ENCODE measurements around the gene NEUROD1.
A peak's percentile ranks its signal among the peaks of the same experiment; 100 is the strongest.
"Not testable (repeated sequence)": the region's sequence is repeated elsewhere in the genome, so short reads cannot be mapped to it uniquely, and the experiment has no call there.

The NEUROD1 gene

DNA sequence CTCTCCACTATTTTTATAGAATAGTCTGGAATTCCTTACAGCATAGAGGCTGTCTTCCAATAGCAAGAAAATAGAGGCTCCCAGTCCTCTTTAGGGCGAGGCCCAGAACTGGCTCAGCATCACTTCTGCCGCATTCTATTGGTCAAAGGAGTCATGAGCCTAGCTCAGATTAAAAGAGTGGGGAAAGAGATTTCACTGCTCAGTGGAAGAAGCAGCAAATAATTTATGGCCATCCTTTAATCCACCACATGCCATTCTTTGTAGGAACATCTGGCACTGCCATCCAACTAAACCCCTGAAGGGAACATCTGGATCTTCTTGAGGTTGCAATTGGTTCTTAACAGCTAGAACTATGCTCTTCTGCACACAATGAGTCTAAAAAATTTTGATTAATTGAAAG is 43.4 kb upstream of the NEUROD1 start:
- Histone ChIP-seq H3K4me2 (ENCODE audit: insufficient read depth, low read length) (no peak overlapping the region), H3K9me3 (ENCODE audit: insufficient read depth, low read length, severe bottlenecking) (no peaks in the 10 kb centered on the region), H3K79me2 (ENCODE audit: insufficient read depth, low read length) (no peaks in the 10 kb centered on the region), H3K27me3 (ENCODE audit: insufficient read depth, low read length, poor library complexity) (no peaks in the 10 kb centered on the region), H3K27ac (ENCODE audit: low read length) (no peak overlapping the region), H3K9ac (ENCODE audit: low read depth, low read length) (no peak overlapping the region), H3K36me3 (ENCODE audit: insufficient read depth, low read length) (no peaks in the 10 kb centered on the region), H4K20me1 (ENCODE audit: insufficient read depth, low read length) (no peaks in the 10 kb centered on the region), H3K4me1 (ENCODE audit: insufficient read depth, low read length) (no peaks in the 10 kb centered on the region), H3K4me3 (ENCODE audit: low read depth in 1 of 2, low read length in 2 of 2) (no peak overlapping the region), H2AFZ (ENCODE audit: low read depth, low read length) (no peak overlapping the region)
- DNase-seq (no peak), ATAC-seq (ENCODE audit: insufficient read depth, low read depth) (no peak)
- no peak for TF ChIP-seq EZH2 (IDR thresholded peaks at IDR 0.05; ENCODE audit: borderline replicate concordance, low read depth, low read length, severe bottlenecking)
- TF ChIP-seq, protein P1, sequence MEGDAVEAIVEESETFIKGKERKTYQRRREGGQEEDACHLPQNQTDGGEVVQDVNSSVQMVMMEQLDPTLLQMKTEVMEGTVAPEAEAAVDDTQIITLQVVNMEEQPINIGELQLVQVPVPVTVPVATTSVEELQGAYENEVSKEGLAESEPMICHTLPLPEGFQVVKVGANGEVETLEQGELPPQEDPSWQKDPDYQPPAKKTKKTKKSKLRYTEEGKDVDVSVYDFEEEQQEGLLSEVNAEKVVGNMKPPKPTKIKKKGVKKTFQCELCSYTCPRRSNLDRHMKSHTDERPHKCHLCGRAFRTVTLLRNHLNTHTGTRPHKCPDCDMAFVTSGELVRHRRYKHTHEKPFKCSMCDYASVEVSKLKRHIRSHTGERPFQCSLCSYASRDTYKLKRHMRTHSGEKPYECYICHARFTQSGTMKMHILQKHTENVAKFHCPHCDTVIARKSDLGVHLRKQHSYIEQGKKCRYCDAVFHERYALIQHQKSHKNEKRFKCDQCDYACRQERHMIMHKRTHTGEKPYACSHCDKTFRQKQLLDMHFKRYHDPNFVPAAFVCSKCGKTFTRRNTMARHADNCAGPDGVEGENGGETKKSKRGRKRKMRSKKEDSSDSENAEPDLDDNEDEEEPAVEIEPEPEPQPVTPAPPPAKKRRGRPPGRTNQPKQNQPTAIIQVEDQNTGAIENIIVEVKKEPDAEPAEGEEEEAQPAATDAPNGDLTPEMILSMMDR (IDR thresholded peaks at IDR 0.05; ENCODE audit: borderline replicate concordance, extremely low read depth, low read length, poor library complexity, severe bottlenecking), result no peak

DNA sequence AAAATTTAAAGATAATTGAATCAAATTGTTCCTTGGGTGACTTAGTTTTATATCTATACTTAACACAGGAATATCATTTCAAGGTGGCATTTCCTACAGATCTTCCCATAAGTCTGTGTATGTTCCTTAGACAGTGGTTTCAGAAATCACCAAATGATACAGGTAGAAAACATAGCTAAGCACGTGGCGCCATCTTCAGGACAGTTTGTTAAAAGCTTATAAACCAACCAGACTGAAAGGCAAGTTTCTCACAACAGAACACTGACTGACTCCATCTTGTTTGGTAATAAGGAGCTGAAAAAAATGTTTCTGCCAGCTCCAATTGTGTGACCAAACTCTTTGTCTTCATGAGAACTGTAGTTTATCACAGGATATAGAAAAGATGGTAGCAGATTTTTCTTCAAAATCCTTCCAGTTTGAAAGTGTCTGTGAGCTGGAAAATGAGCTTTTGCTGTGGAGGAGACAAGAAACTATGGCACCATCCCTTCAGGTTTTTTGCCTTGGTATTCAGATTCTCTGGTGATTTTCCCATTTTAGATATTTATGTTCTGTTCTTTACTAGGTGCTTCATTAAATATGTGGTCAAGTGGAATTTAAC is 34.8 kb upstream of the NEUROD1 start:
- DNase-seq (peak; percentile 77), ATAC-seq (ENCODE audit: insufficient read depth, low read depth) (peak; percentile 95)
- H3K27ac ChIP-seq (ENCODE audit: low read length), result no peak overlapping the region
- H3K4me2 ChIP-seq (ENCODE audit: insufficient read depth, low read length), result no peak overlapping the region
- H2AFZ ChIP-seq (ENCODE audit: low read depth, low read length), result peak overlapping the region; percentile 54
- H3K9ac ChIP-seq (ENCODE audit: low read depth, low read length), result no peak overlapping the region
- 0 out of 2 replicates have a peak, but pooled peaks cover 3% of the 10 kb centered on the region for H3K4me1 ChIP-seq (ENCODE audit: insufficient read depth, low read length)
- H3K4me3 ChIP-seq (ENCODE audit: low read depth in 1 of 2, low read length in 2 of 2), result no peak overlapping the region
- no peaks in the 10 kb centered on the region for H4K20me1 ChIP-seq (ENCODE audit: insufficient read depth, low read length)
- no peaks in the 10 kb centered on the region for H3K9me3 ChIP-seq (ENCODE audit: insufficient read depth, low read length, severe bottlenecking)
- TF ChIP-seq EZH2 (IDR thresholded peaks at IDR 0.05; ENCODE audit: borderline replicate concordance, low read depth, low read length, severe bottlenecking), result no peak
- TF ChIP-seq, protein P1 (IDR thresholded peaks at IDR 0.05; ENCODE audit: borderline replicate concordance, extremely low read depth, low read length, poor library complexity, severe bottlenecking), result peak; percentile 90
- H3K36me3 ChIP-seq (ENCODE audit: insufficient read depth, low read length), result no peaks in the 10 kb centered on the region
- no peaks in the 10 kb centered on the region for H3K79me2 ChIP-seq (ENCODE audit: insufficient read depth, low read length)
- no peaks in the 10 kb centered on the region for H3K27me3 ChIP-seq (ENCODE audit: insufficient read depth, low read length, poor library complexity)

DNA sequence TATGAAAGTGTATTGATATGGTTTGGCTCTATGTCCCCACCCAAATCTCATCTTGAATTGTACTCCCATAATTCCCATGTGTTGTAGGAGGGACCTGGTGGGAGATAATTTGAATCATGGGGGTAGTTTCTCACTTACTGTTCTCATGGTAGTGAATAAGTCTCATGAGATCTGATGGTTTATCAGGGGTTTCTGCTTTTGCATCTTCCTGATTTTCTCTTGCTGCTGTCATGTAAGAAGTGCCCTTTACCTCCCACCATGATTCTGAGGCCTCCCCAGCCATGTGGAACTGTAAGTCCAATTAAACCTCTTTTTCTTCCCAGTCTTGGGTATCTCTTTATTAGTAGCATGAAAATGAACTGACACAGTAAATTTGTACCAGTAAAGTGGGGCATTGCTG is 30.7 kb upstream of the NEUROD1 start:
- not testable (repeated sequence) for H4K20me1 ChIP-seq (ENCODE audit: insufficient read depth, low read length); H3K27me3 ChIP-seq (ENCODE audit: insufficient read depth, low read length, poor library complexity); H3K4me2 ChIP-seq (ENCODE audit: insufficient read depth, low read length); H3K4me3 ChIP-seq (ENCODE audit: low read depth in 1 of 2, low read length in 2 of 2); H3K79me2 ChIP-seq (ENCODE audit: insufficient read depth, low read length); H3K36me3 ChIP-seq (ENCODE audit: insufficient read depth, low read length); H3K4me1 ChIP-seq (ENCODE audit: insufficient read depth, low read length); H3K27ac ChIP-seq (ENCODE audit: low read length); DNase-seq; H3K9ac ChIP-seq (ENCODE audit: low read depth, low read length); H2AFZ ChIP-seq (ENCODE audit: low read depth, low read length); ATAC-seq (ENCODE audit: insufficient read depth, low read depth); H3K9me3 ChIP-seq (ENCODE audit: insufficient read depth, low read length, severe bottlenecking)

DNA sequence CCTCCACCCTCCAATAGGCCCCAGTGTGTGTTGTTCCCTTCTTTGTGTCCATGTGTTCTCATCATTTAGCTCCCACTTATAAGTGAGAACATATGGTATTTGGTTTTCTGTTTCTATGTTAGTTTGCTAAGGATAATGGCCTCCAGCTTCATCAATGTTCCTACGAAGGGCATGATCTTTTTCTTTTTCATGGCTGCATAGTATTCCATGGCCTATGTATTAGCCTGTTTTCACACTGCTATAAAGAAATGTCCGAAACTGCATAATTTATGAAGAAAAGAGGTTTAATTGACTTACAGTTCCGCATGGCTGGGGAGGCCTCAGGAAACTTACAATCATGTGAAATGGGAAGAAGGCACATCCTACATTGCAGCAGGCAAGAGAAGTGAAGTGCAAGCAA is 22.2 kb upstream of the NEUROD1 start:
- H3K4me3 ChIP-seq (ENCODE audit: low read depth in 1 of 2, low read length in 2 of 2); H3K4me1 ChIP-seq (ENCODE audit: insufficient read depth, low read length); H3K4me2 ChIP-seq (ENCODE audit: insufficient read depth, low read length); H4K20me1 ChIP-seq (ENCODE audit: insufficient read depth, low read length); H3K79me2 ChIP-seq (ENCODE audit: insufficient read depth, low read length); ATAC-seq (ENCODE audit: insufficient read depth, low read depth); H3K36me3 ChIP-seq (ENCODE audit: insufficient read depth, low read length); H3K27me3 ChIP-seq (ENCODE audit: insufficient read depth, low read length, poor library complexity); DNase-seq; H2AFZ ChIP-seq (ENCODE audit: low read depth, low read length); H3K9ac ChIP-seq (ENCODE audit: low read depth, low read length); H3K27ac ChIP-seq (ENCODE audit: low read length): not testable (repeated sequence)
- peaks cover 11% of the 10 kb centered on the region for H3K9me3 ChIP-seq (ENCODE audit: insufficient read depth, low read length, severe bottlenecking)

All from DND-41 (cell line).